Measurements from ENCODE around the gene KIF14. TPM values are rescaled to one million over a fixed set of nuclear protein-coding genes. Genes with fewer than 3 reads are reported as not detected.

KIF14 gene
- total and polyA plus RNA-seq, 2 of the 13 experiments (the other 11 are each of a cell fraction or from before 2014, with no cell fraction given), result 3.3 to 11.2 TPM

DNA sequence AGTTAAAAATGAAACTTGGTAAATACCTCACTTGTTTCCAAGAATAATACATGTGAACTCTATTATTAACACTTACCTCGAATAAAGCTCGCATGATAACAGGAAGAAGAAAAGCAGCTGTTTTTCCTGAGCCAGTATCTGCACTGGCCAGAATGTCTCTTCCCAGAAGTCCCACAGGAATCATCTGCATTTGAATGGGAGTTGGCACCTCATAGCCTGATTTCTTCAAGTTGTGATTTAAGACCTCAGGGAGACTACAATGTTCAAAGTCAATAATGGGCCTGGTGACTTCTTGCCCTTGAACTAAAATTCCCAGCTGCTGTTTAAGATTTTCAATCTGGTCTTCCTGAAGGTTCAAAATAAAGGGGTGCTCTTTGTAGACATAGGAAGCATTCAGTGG is 45.3 kb upstream of the KIF14 start:
- ATAC-seq (no peak), DNase-seq (ENCODE audit: low spot score) (no peak), FAIRE-seq (no peak)
- ChIA-PET CTCF (ENCODE audit: low intra/inter-chr PET ratio, low total read pairs) (no interaction called here), POLR2A (no interaction called here)
- H3K27ac ChIP-seq (ENCODE audit: extremely low read length, insufficient read depth, low read length), result no peak overlapping the region
- WGBS (ENCODE audit: low lambda C conversion rate), result 95% methylated on average over 2 of the region's 2 CpGs
- intact Hi-C loops (cut with micrococcal nuclease; ENCODE audit: unreplicated experiment) (no loop called here), in situ Hi-C loops (cut with HindIII; ENCODE audit: extremely low pct_ligation_motif_present, low pct_unique_long_range_greater_than_20kb) (no loop called here)
- H3K36me3 ChIP-seq (replicated peaks in 1 of 2; ENCODE audit: control insufficient read depth in 1 of 2, insufficient read depth in 2 of 2, low read length in 2 of 2), result peaks cover 7 to 22% of the 10 kb centered on the region in 2 experiments
- H3K4me1 ChIP-seq (ENCODE audit: insufficient read depth, low read length), result peaks cover 13% of the 10 kb centered on the region
- H3K9ac ChIP-seq (ENCODE audit: insufficient read depth, low read depth, low read length), result no peak overlapping the region
- no peak overlapping the region for H2AFZ ChIP-seq (ENCODE audit: low read length)
- H3K27me3 ChIP-seq (ENCODE audit: control insufficient read depth in 1 of 2, insufficient read depth in 2 of 2, low read length in 2 of 2), result no peaks in the 10 kb centered on the region
- no TSS peak for BruUV-seq (replicated peaks)
- H3K4me3 ChIP-seq (replicated peaks in 1 of 3; ENCODE audit: insufficient read depth in 1 of 3, low read depth in 2 of 3, low read length in 3 of 3), result no peak overlapping the region
- H3K9me3 ChIP-seq (ENCODE audit: low read length), result no peaks in the 10 kb centered on the region
- H3K4me2 ChIP-seq (ENCODE audit: low read depth, low read length), result no peak overlapping the region
- H4K20me1 ChIP-seq (ENCODE audit: insufficient read depth, low read length), result no peaks in the 10 kb centered on the region
- H3K79me2 ChIP-seq (ENCODE audit: insufficient read depth, low read length), result peaks cover 9% of the 10 kb centered on the region
- TF ChIP-seq KMT2A (CRISPR knock-in tag; IDR thresholded peaks at IDR 0.05) (no peak), FOXK2 (IDR thresholded peaks at IDR 0.05) (no peak)
- TF ChIP-seq, protein P1, sequence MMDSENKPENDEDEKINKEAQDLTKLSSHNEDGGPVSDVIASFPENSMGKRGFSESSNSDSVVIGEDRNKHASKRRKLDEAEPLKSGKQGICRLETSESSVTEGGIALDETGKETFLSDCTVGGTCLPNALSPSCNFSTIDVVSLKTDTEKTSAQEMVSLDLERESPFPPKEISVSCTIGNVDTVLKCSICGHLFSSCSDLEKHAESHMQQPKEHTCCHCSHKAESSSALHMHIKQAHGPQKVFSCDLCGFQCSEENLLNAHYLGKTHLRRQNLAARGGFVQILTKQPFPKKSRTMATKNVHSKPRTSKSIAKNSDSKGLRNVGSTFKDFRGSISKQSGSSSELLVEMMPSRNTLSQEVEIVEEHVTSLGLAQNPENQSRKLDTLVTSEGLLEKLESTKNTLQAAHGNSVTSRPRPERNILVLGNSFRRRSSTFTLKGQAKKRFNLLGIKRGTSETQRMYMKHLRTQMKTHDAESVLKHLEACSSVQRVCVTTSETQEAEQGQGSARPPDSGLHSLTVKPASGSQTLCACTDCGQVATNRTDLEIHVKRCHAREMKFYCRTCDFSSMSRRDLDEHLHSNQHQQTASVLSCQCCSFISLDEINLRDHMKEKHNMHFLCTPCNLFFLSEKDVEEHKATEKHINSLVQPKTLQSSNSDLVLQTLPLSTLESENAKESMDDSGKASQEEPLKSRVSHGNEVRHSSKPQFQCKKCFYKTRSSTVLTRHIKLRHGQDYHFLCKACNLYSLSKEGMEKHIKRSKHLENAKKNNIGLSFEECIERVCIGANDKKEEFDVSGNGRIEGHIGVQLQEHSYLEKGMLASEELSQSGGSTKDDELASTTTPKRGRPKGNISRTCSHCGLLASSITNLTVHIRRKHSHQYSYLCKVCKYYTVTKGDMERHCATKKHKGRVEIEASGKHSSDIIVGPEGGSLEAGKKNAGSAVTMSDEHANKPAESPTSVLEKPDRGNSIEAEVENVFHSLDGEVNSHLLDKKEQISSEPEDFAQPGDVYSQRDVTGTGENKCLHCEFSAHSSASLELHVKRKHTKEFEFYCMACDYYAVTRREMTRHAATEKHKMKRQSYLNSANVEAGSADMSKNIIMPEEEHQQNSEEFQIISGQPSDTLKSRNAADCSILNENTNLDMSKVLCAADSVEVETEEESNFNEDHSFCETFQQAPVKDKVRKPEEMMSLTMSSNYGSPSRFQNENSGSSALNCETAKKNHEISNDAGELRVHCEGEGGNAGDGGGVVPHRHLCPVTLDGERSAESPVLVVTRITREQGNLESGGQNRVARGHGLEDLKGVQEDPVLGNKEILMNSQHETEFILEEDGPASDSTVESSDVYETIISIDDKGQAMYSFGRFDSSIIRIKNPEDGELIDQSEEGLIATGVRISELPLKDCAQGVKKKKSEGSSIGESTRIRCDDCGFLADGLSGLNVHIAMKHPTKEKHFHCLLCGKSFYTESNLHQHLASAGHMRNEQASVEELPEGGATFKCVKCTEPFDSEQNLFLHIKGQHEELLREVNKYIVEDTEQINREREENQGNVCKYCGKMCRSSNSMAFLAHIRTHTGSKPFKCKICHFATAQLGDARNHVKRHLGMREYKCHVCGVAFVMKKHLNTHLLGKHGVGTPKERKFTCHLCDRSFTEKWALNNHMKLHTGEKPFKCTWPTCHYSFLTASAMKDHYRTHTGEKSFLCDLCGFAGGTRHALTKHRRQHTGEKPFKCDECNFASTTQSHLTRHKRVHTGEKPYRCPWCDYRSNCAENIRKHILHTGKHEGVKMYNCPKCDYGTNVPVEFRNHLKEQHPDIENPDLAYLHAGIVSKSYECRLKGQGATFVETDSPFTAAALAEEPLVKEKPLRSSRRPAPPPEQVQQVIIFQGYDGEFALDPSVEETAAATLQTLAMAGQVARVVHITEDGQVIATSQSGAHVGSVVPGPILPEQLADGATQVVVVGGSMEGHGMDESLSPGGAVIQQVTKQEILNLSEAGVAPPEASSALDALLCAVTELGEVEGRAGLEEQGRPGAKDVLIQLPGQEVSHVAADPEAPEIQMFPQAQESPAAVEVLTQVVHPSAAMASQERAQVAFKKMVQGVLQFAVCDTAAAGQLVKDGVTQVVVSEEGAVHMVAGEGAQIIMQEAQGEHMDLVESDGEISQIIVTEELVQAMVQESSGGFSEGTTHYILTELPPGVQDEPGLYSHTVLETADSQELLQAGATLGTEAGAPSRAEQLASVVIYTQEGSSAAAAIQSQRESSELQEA (CRISPR knock-in tag; IDR thresholded peaks at IDR 0.05; ENCODE audit: not compliant biosample characterization), result no peak
- TF ChIP-seq, protein P2, sequence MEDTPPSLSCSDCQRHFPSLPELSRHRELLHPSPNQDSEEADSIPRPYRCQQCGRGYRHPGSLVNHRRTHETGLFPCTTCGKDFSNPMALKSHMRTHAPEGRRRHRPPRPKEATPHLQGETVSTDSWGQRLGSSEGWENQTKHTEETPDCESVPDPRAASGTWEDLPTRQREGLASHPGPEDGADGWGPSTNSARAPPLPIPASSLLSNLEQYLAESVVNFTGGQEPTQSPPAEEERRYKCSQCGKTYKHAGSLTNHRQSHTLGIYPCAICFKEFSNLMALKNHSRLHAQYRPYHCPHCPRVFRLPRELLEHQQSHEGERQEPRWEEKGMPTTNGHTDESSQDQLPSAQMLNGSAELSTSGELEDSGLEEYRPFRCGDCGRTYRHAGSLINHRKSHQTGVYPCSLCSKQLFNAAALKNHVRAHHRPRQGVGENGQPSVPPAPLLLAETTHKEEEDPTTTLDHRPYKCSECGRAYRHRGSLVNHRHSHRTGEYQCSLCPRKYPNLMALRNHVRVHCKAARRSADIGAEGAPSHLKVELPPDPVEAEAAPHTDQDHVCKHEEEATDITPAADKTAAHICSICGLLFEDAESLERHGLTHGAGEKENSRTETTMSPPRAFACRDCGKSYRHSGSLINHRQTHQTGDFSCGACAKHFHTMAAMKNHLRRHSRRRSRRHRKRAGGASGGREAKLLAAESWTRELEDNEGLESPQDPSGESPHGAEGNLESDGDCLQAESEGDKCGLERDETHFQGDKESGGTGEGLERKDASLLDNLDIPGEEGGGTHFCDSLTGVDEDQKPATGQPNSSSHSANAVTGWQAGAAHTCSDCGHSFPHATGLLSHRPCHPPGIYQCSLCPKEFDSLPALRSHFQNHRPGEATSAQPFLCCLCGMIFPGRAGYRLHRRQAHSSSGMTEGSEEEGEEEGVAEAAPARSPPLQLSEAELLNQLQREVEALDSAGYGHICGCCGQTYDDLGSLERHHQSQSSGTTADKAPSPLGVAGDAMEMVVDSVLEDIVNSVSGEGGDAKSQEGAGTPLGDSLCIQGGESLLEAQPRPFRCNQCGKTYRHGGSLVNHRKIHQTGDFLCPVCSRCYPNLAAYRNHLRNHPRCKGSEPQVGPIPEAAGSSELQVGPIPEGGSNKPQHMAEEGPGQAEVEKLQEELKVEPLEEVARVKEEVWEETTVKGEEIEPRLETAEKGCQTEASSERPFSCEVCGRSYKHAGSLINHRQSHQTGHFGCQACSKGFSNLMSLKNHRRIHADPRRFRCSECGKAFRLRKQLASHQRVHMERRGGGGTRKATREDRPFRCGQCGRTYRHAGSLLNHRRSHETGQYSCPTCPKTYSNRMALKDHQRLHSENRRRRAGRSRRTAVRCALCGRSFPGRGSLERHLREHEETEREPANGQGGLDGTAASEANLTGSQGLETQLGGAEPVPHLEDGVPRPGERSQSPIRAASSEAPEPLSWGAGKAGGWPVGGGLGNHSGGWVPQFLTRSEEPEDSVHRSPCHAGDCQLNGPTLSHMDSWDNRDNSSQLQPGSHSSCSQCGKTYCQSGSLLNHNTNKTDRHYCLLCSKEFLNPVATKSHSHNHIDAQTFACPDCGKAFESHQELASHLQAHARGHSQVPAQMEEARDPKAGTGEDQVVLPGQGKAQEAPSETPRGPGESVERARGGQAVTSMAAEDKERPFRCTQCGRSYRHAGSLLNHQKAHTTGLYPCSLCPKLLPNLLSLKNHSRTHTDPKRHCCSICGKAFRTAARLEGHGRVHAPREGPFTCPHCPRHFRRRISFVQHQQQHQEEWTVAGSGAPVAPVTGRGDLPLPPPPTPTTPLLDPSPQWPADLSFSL (CRISPR knock-in tag; IDR thresholded peaks at IDR 0.05), result no peak
- TF ChIP-seq, protein P3, sequence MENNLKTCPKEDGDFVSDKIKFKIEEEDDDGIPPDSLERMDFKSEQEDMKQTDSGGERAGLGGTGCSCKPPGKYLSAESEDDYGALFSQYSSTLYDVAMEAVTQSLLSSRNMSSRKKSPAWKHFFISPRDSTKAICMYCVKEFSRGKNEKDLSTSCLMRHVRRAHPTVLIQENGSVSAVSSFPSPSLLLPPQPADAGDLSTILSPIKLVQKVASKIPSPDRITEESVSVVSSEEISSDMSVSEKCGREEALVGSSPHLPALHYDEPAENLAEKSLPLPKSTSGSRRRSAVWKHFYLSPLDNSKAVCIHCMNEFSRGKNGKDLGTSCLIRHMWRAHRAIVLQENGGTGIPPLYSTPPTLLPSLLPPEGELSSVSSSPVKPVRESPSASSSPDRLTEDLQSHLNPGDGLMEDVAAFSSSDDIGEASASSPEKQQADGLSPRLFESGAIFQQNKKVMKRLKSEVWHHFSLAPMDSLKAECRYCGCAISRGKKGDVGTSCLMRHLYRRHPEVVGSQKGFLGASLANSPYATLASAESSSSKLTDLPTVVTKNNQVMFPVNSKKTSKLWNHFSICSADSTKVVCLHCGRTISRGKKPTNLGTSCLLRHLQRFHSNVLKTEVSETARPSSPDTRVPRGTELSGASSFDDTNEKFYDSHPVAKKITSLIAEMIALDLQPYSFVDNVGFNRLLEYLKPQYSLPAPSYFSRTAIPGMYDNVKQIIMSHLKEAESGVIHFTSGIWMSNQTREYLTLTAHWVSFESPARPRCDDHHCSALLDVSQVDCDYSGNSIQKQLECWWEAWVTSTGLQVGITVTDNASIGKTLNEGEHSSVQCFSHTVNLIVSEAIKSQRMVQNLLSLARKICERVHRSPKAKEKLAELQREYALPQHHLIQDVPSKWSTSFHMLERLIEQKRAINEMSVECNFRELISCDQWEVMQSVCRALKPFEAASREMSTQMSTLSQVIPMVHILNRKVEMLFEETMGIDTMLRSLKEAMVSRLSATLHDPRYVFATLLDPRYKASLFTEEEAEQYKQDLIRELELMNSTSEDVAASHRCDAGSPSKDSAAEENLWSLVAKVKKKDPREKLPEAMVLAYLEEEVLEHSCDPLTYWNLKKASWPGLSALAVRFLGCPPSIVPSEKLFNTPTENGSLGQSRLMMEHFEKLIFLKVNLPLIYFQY (CRISPR knock-in tag; IDR thresholded peaks at IDR 0.05; ENCODE audit: borderline replicate concordance), result no peak
